Neural cell (in vitro differentiated cells): ENCODE data around the gene SPATA6L. TPM values are rescaled to one million over a fixed set of nuclear protein-coding genes. Genes with fewer than 3 reads are reported as not detected.

Source experiments
- H2AFZ ChIP-seq: fragments of 200-600, 300-800 bp; sonication (generic), shearing (Covaris generic); 2 replicates; pipeline ENCODE4 v1.6.0; 2014; ENCODE audit warnings: low read depth, mild to moderate bottlenecking, antibody characterized with exemption, low read length, moderate library complexity
- H3F3A ChIP-seq: fragments of 200-600 bp; shearing (Covaris generic); 2 replicates; pipeline ENCODE4 v1.6.1; 2016; ENCODE audit warnings: mild to moderate bottlenecking, moderate library complexity, mixed read lengths, antibody characterized with exemption, low read length; ENCODE audit not compliant: insufficient read depth, poor library complexity, severe bottlenecking
- H3K27ac ChIP-seq: fragments of 200-600, 300-800 bp; sonication (generic), shearing (Covaris generic); 2 replicates; pipeline ENCODE4 v1.5.1; 2014; ENCODE audit warnings: mild to moderate bottlenecking, low read length, moderate library complexity
- H3K27me3 ChIP-seq: fragments of 300-800, 200-600 bp; sonication (generic), shearing (Covaris generic); 2 replicates; pipeline ENCODE4 v1.6.0; 2014; ENCODE audit warnings: mild to moderate bottlenecking, low read depth, low read length, moderate library complexity; ENCODE audit not compliant: insufficient read depth
- H3K36me3 ChIP-seq: fragments of 300-800, 200-600 bp; sonication (generic), shearing (Covaris generic); 2 replicates; pipeline ENCODE4 v1.5.1; 2014; ENCODE audit warnings: mild to moderate bottlenecking, antibody characterized with exemption, low read length, moderate library complexity; ENCODE audit not compliant: insufficient read depth
- H3K4me2 ChIP-seq: fragments of 300-800, 200-600 bp; sonication (generic), shearing (Covaris generic); 2 replicates; pipeline ENCODE4 v1.6.0; 2014; ENCODE audit warnings: mild to moderate bottlenecking, low read length
- H3K4me3 ChIP-seq: fragments of 300-800, 200-600 bp; sonication (generic), shearing (Covaris generic); 2 replicates; pipeline ENCODE4 v1.5.1; 2014; ENCODE audit warnings: mild to moderate bottlenecking, low read length, moderate library complexity
- H3K79me2 ChIP-seq: fragments of 200-600 bp; shearing (Covaris generic); replicated peaks from 2 replicates; pipeline ENCODE4 v1.6.0; 2014; ENCODE audit warnings: mild to moderate bottlenecking, low read length, moderate library complexity; ENCODE audit not compliant: insufficient read depth
- H3K9ac ChIP-seq: fragments of 300-800, 200-600 bp; sonication (generic), shearing (Covaris generic); 2 replicates; pipeline ENCODE4 v1.6.1; 2016; ENCODE audit warnings: mild to moderate bottlenecking, low read length, mixed read lengths
- H3K9me2 ChIP-seq: fragments of 200-600 bp; shearing (Covaris generic); 2 replicates; pipeline ENCODE4 v1.6.1; 2016; ENCODE audit warnings: mild to moderate bottlenecking, low read length, mixed read lengths; ENCODE audit not compliant: insufficient read depth
- H3K9me3 ChIP-seq: fragments of 200-600, 300-800 bp; sonication (generic), shearing (Covaris generic); 2 replicates; pipeline ENCODE4 v1.6.1; 2016; ENCODE audit warnings: mild to moderate bottlenecking, mixed run types, low read length, moderate library complexity, mixed read lengths
- H4K20me1 ChIP-seq: fragments of 200-600 bp; shearing (Covaris generic); 2 replicates; pipeline ENCODE4 v1.6.1; 2016; ENCODE audit warnings: mild to moderate bottlenecking, mixed run types; ENCODE audit not compliant: insufficient read depth
- EP300 ChIP-seq: fragments of 450-650 bp; conservative IDR thresholded peaks from 2 replicates; pipeline ENCODE4 v1.6.1; 2014; ENCODE audit warnings: antibody characterized with exemption, mild to moderate bottlenecking, moderate library complexity; ENCODE audit not compliant: poor library complexity, severe bottlenecking
- EZH2 ChIP-seq: fragments of 200-600, 300-800 bp; shearing (Covaris generic), sonication (generic); IDR thresholded peaks from 2 replicates; pipeline ENCODE4 v1.6.1; 2014; ENCODE audit warnings: antibody characterized with exemption, low read length, borderline replicate concordance, mild to moderate bottlenecking; ENCODE audit not compliant: insufficient read depth, poor library complexity, severe bottlenecking
- MXI1 ChIP-seq: fragments of 450-650 bp; conservative IDR thresholded peaks from 2 replicates; pipeline ENCODE4 v1.6.1; 2014; ENCODE audit warnings: antibody characterized with exemption, mild to moderate bottlenecking; ENCODE audit not compliant: poor library complexity, severe bottlenecking
- POLR2AphosphoS5 ChIP-seq: IDR thresholded peaks from 2 replicates; pipeline ENCODE4 v1.6.1; 2012
- RAD21 ChIP-seq: fragments of 450-650 bp; conservative IDR thresholded peaks from 2 replicates; pipeline ENCODE4 v1.6.1; 2014; ENCODE audit warnings: antibody characterized with exemption, mild to moderate bottlenecking, moderate library complexity
- SMC3 ChIP-seq: fragments of 450-650 bp; conservative IDR thresholded peaks from 2 replicates; pipeline ENCODE4 v1.6.1; 2014; ENCODE audit warnings: antibody characterized with exemption, mild to moderate bottlenecking, moderate library complexity; ENCODE audit not compliant: poor library complexity
- TAF1 ChIP-seq: IDR thresholded peaks from 2 replicates; pipeline ENCODE4 v1.6.1; 2012; ENCODE audit warnings: low read depth
- polyA plus RNA-seq: library from polyadenylated mRNA; depleted of rRNA; stranded (reverse); fragments of >200 nt; gene quantifications from 2 replicates; pipeline ENCODE4 v1.2.3, GENCODE V29; 2014
- TF ChIP-seq, protein P1 (sequence below): fragments of 450-650 bp; IDR thresholded peaks from 2 replicates; pipeline ENCODE4 v1.5.1; 2014; ENCODE audit warnings: antibody characterized with exemption, mild to moderate bottlenecking, moderate library complexity; ENCODE audit not compliant: poor library complexity, severe bottlenecking
- TF ChIP-seq, protein P2 (sequence below): IDR thresholded peaks from 2 replicates; pipeline ENCODE4 v1.6.1; 2012; ENCODE audit warnings: borderline replicate concordance

SPATA6L gene
- polyA plus RNA-seq, 1 donor from 2014 or later: 0.89 TPM

DNA sequence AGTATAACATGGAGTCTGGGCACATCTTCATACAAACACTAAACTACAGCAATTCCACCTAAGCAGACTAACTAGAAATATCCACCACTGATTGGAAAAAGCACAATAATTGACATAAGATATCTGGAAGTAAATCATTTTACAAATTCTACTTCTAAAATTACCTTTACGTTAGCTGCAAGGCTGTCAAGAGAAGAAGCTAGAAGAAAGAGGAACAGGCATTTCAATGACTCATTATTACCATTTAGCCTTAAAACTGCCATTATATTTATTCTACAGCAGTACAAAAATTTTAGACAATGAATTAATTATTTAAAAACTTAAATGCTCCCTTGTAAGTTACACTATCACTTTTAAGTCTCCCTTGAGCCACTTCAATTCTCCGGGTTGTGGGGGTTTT is 47.6 kb downstream of the SPATA6L start:
- Histone ChIP-seq H3K9ac (no peak overlapping the region), H3K9me3 (no peaks in the 10 kb centered on the region), H3K4me3 (no peak overlapping the region), H3F3A (no peaks in the 10 kb centered on the region), H3K27me3 (no peaks in the 10 kb centered on the region), H2AFZ (no peak overlapping the region), H3K4me2 (no peak overlapping the region), H3K9me2 (no peaks in the 10 kb centered on the region), H3K27ac (no peak overlapping the region), H3K36me3 (no peaks in the 10 kb centered on the region), H4K20me1 (no peaks in the 10 kb centered on the region), H3K79me2 (no peaks in the 10 kb centered on the region)
- TF ChIP-seq TAF1 (no peak), SMC3 (no peak), EP300 (no peak), POLR2AphosphoS5 (no peak), EZH2 (no peak), RAD21 (no peak), MXI1 (no peak)
- TF ChIP-seq, protein P1, sequence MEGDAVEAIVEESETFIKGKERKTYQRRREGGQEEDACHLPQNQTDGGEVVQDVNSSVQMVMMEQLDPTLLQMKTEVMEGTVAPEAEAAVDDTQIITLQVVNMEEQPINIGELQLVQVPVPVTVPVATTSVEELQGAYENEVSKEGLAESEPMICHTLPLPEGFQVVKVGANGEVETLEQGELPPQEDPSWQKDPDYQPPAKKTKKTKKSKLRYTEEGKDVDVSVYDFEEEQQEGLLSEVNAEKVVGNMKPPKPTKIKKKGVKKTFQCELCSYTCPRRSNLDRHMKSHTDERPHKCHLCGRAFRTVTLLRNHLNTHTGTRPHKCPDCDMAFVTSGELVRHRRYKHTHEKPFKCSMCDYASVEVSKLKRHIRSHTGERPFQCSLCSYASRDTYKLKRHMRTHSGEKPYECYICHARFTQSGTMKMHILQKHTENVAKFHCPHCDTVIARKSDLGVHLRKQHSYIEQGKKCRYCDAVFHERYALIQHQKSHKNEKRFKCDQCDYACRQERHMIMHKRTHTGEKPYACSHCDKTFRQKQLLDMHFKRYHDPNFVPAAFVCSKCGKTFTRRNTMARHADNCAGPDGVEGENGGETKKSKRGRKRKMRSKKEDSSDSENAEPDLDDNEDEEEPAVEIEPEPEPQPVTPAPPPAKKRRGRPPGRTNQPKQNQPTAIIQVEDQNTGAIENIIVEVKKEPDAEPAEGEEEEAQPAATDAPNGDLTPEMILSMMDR: no peak
- TF ChIP-seq, protein P2, sequence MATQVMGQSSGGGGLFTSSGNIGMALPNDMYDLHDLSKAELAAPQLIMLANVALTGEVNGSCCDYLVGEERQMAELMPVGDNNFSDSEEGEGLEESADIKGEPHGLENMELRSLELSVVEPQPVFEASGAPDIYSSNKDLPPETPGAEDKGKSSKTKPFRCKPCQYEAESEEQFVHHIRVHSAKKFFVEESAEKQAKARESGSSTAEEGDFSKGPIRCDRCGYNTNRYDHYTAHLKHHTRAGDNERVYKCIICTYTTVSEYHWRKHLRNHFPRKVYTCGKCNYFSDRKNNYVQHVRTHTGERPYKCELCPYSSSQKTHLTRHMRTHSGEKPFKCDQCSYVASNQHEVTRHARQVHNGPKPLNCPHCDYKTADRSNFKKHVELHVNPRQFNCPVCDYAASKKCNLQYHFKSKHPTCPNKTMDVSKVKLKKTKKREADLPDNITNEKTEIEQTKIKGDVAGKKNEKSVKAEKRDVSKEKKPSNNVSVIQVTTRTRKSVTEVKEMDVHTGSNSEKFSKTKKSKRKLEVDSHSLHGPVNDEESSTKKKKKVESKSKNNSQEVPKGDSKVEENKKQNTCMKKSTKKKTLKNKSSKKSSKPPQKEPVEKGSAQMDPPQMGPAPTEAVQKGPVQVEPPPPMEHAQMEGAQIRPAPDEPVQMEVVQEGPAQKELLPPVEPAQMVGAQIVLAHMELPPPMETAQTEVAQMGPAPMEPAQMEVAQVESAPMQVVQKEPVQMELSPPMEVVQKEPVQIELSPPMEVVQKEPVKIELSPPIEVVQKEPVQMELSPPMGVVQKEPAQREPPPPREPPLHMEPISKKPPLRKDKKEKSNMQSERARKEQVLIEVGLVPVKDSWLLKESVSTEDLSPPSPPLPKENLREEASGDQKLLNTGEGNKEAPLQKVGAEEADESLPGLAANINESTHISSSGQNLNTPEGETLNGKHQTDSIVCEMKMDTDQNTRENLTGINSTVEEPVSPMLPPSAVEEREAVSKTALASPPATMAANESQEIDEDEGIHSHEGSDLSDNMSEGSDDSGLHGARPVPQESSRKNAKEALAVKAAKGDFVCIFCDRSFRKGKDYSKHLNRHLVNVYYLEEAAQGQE: no peak

DNA sequence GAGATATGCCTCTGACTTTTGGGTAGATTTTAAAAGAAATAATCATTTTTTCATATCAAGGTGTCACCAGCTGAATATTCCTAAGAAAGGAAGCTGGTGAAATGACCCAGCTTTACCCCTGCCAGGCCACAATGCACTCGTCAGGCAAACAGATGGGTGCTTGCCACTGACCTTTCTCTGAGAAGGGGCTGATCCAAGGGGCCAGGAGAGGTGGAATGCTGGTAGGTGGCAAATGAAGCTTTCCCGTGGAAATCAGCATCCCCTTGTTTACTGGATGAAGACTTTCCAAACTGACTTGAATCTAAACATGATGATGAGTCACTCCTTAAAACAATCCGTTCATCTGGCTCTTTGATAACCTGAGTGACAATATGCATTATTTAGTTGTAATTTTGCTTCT is 48.5 kb downstream of the SPATA6L start:
- no peaks in the 10 kb centered on the region for H4K20me1 ChIP-seq
- no peak overlapping the region for H2AFZ ChIP-seq
- no peaks in the 10 kb centered on the region for H3K36me3 ChIP-seq
- H3K4me3 ChIP-seq: no peak overlapping the region
- no peaks in the 10 kb centered on the region for H3K27me3 ChIP-seq
- TF ChIP-seq SMC3: no peak
- TF ChIP-seq, protein P2: no peak
- TF ChIP-seq RAD21: no peak
- TF ChIP-seq TAF1: no peak
- TF ChIP-seq POLR2AphosphoS5: no peak
- TF ChIP-seq, protein P1: no peak
- TF ChIP-seq EP300: no peak
- TF ChIP-seq MXI1: no peak
- no peak for TF ChIP-seq EZH2
- no peak overlapping the region for H3K9ac ChIP-seq
- no peaks in the 10 kb centered on the region for H3F3A ChIP-seq
- no peaks in the 10 kb centered on the region for H3K79me2 ChIP-seq
- H3K27ac ChIP-seq: no peak overlapping the region
- H3K4me2 ChIP-seq: no peak overlapping the region
- no peaks in the 10 kb centered on the region for H3K9me2 ChIP-seq
- no peaks in the 10 kb centered on the region for H3K9me3 ChIP-seq
